Stomach (tissue), 9 donors: Measurements from ENCODE around the gene PITX2. TPM values are rescaled to one million over a fixed set of nuclear protein-coding genes. Genes with fewer than 3 reads are reported as not detected.

Experiments
- DNase-seq, 2 donors: peaks; one replicate each; pipeline versions ENCODE4 v3.0.0 to v3.0.0-alpha.2; 2013 to 2019
- H3K27ac ChIP-seq, 5 donors: fragments of 200-600 bp in 4 of 5; sonication (generic) in 4 of 5; one replicate each; pipeline ENCODE4 v1.5.1; 2013 to 2019; ENCODE audit warnings: mild to moderate bottlenecking in 1 of 5, moderate library complexity in 1 of 5
- H3K27me3 ChIP-seq, 3 donors: fragments of 200-600 bp; sonication (generic); one replicate each; pipeline ENCODE4 v1.5.1; 2017 to 2019; ENCODE audit warnings: mixed run types in 1 of 3
- H3K36me3 ChIP-seq, 4 donors: fragments of 200-600 bp; sonication (generic); 1 replicate in 3 of 4; 2 replicates in 1 of 4; pipeline ENCODE4 v1.5.1; 2016 to 2019
- H3K4me1 ChIP-seq, 4 donors: fragments of 200-600 bp; sonication (generic); one replicate each; pipeline ENCODE4 v1.5.1; 2016 to 2019
- H3K4me3 ChIP-seq, 4 donors: fragments of 200-600 bp; sonication (generic) in 3 of 4; one replicate each; pipeline ENCODE4 v1.5.1; 2016 to 2019; ENCODE audit warnings: mild to moderate bottlenecking in 1 of 4
- H3K9me3 ChIP-seq, 4 donors: fragments of 200-600 bp; sonication (generic); one replicate each; pipeline ENCODE4 v1.5.1; 2016 to 2019
- EP300 ChIP-seq: sonication (generic); formaldehyde crosslinking; IDR thresholded peaks from one replicate; pipeline ENCODE4 v1.6.1; 2017; ENCODE audit warnings: antibody characterized with exemption
- POLR2A ChIP-seq, 4 donors: fragments of 450-650 bp; IDR thresholded peaks; one replicate each; pipeline ENCODE4 v1.6.1; 2016; ENCODE audit warnings: antibody characterized with exemption in 4 of 4, control low read depth in 2 of 4, mild to moderate bottlenecking in 1 of 4, moderate library complexity in 1 of 4
- POLR2AphosphoS5 ChIP-seq, 3 donors: sonication (generic); formaldehyde crosslinking; IDR thresholded peaks; one replicate each; pipeline ENCODE4 v1.6.1; 2016; ENCODE audit warnings: antibody characterized with exemption in 3 of 3
- WGBS, 5 donors: extraction: QIAGEN DNeasy Blood & Tissue Kit in 3 of 5; methylation state at CpG; one replicate each; pipeline versions ENCODE4 v1.1.5 to v1.1.7; 2013 to 2018; 5-methylcytosine and 5-hydroxymethylcytosine counted together
- intact Hi-C: fragments of 100-400 bp; cut with DNase I; formaldehyde crosslinking; loops from one replicate; pipeline ENCODE4 v1.15.1; 2023; ENCODE audit warnings: low total_unique reads
- polyA plus RNA-seq, 3 donors: library from polyadenylated mRNA; stranded (reverse); fragments of 200-250 nt; gene quantifications; one replicate each; pipeline ENCODE4 v1.2.3, GENCODE V29; 2013
- total RNA-seq, 5 donors: library from RNA; depleted of rRNA; stranded (reverse); fragments of >200 nt; gene quantifications; one replicate each; pipeline versions ENCODE4 v1.1.0 to v1.2.3, GENCODE V29; 2014 to 2016
- TF ChIP-seq, protein P1 (sequence below), 7 experiments: fragments of 450-650 bp in 4 of 7; fragments of 200-600 bp in 3 of 7; sonication (generic) in 3 of 7; IDR thresholded peaks; one replicate each; pipeline ENCODE4 v1.5.1; 2016 to 2019; ENCODE audit warnings: antibody characterized with exemption in 7 of 7, control low read depth in 2 of 7, mild to moderate bottlenecking in 1 of 7
- donor health status: healthy with polysubstance abuse.
- donor health status: Bipolar disorder and iron deficiency.
- donor health status: healthy.

PITX2 gene
- total and polyA plus RNA-seq, 8 donors = 0.53 to 2.6 (median 1.1) TPM; not detected in 5

DNA sequence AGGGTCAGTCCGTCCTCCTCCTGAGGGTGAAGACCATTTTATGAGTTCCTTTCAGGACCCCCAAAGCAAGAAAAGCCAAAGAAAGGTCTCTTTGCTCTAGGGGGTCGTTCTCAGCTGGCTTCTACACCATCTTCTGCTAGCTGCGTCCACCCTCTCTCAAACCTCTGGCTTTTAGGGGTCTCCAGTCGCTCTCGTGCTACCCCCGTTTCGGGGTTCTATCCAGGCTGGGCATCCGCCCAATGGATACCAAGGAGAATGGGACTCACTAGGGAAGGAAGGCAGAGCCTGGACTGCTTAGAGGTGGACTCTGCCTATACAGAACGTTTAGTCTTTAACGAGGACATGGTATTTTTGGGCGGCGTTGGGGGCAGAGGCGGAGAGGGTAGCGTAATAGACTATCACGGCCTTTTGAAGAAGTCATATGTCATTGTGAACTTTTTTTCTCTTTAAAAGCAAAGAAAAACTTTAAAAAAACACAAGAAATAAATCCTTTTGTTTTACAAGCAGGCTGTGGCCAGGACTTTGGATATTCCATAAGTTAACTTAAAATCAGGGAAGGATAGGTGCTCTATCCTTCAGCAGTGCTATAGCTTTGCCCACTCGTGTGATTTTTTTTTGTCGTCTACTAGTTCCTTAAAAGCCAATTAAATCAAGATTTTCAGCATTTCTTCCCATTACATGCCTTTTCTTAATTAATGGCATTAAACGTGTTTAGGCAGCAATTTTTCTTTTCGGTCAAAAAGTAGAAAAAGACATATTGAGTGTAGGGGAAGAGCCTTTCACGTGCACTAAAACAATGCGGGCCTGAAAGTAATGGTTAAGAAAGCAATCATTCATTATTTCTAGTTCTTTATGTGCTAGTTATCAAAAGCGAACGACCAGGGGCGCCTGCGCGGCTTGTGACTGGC lies 7.2 kb upstream of the PITX2 start:
- intact Hi-C loops = loop anchor here (5.0 kb wide), 1 partner anchor 332 kb away; no protein-coding TSS in a partner anchor
- 11 to 14% (median 12%) methylated on average over 26 of the region's 26 CpGs for WGBS, 5 donors
- DNase-seq = no peak
- H3K27me3 ChIP-seq = peaks cover 31 to 100% (median 99%) of the 10 kb centered on the region in 3 donors
- H3K4me3 ChIP-seq = no peak overlapping the region
- TF ChIP-seq, protein P1, sequence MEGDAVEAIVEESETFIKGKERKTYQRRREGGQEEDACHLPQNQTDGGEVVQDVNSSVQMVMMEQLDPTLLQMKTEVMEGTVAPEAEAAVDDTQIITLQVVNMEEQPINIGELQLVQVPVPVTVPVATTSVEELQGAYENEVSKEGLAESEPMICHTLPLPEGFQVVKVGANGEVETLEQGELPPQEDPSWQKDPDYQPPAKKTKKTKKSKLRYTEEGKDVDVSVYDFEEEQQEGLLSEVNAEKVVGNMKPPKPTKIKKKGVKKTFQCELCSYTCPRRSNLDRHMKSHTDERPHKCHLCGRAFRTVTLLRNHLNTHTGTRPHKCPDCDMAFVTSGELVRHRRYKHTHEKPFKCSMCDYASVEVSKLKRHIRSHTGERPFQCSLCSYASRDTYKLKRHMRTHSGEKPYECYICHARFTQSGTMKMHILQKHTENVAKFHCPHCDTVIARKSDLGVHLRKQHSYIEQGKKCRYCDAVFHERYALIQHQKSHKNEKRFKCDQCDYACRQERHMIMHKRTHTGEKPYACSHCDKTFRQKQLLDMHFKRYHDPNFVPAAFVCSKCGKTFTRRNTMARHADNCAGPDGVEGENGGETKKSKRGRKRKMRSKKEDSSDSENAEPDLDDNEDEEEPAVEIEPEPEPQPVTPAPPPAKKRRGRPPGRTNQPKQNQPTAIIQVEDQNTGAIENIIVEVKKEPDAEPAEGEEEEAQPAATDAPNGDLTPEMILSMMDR (IDR thresholded peaks at IDR 0.05) = no peak
- TF ChIP-seq POLR2AphosphoS5 (IDR thresholded peaks at IDR 0.05) = no peak
- no peak for TF ChIP-seq EP300
- TF ChIP-seq POLR2A (IDR thresholded peaks at IDR 0.05) = no peak
- no peak overlapping the region for H3K27ac ChIP-seq
- H3K9me3 ChIP-seq = peaks cover 0 to 9% (median 0%) of the 10 kb centered on the region in 4 donors
- H3K4me1 ChIP-seq = peaks cover 16 to 48% (median 36%) of the 10 kb centered on the region in 4 donors
- no peaks in the 10 kb centered on the region for H3K36me3 ChIP-seq

DNA sequence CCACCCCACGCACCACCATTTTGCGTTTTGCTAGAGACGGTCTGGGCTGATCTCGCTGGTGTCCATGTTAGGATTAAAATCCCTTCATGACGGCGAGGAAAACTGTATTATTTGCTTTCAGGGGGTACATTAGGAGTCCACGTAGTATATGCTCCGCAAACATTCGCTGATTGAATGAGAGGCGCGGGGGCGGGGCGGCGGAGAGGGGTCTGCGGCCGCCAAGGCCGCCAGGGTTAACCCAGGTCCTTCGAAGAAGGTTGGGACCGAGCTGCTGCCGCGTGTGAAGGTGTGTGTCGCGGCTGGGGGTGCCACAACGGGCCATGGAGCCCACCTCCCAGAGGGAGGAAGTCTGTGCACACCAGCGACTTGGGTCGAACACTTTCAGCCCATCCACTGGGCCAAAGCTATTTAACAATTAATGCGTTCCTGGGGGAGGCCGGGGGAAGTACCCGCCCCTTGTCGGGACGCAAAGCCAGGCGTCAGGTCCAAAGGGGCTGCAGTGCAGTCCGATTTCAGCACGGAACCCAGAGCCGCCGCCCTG lies 6.4 kb upstream of the PITX2 start:
- H3K4me3 ChIP-seq = no peak overlapping the region

DNA sequence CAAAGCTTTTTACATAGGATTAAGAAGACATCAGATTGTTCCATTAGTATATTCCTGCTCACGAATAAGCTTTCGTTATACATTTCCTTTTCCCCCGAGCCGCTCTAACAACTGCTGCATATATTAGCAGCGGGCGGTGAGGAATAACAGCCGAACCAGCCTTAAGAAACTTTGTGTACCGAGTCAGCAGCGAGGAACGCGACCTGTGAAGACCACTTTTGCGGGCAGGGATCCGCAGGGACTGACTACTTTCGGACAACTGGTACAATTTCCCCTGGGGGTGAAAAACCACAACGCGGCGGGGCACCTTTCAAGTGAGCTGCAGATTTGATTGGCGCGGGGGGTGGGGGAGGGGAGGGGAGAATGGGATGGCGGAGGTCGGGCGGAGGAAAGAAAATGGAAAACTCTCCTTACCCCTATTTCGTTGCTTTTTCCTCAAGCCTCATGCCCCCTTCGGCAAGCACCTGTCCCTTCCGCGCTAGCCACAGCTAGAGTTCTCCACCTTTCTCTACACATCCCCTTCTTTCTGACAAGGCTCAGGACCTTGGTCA lies 5.9 kb upstream of the PITX2 start:
- Histone ChIP-seq H3K27me3 (peaks cover 25 to 100% (median 99%) of the 10 kb centered on the region in 3 donors), H3K4me1 (peaks cover 16 to 42% (median 30%) of the 10 kb centered on the region in 4 donors), H3K36me3 (no peaks in the 10 kb centered on the region), H3K9me3 (peaks cover 0 to 9% (median 0%) of the 10 kb centered on the region in 4 donors), H3K27ac (no peak overlapping the region), H3K4me3 (no peak overlapping the region)
- 7 to 15% (median 10%) methylated on average over 26 of the region's 26 CpGs for WGBS, 5 donors
- TF ChIP-seq POLR2AphosphoS5 (IDR thresholded peaks at IDR 0.05) (no peak), EP300 (no peak), POLR2A (IDR thresholded peaks at IDR 0.05) (no peak)
- TF ChIP-seq, protein P1 (IDR thresholded peaks at IDR 0.05) = no peak
- no peak for DNase-seq
- intact Hi-C loops = no loop called here

More for the DNA sequence above, 6.4 kb upstream of the PITX2 start:
- peaks cover 16 to 48% (median 35%) of the 10 kb centered on the region in 4 donors for H3K4me1 ChIP-seq
- no peak overlapping the region for H3K27ac ChIP-seq
- peaks cover 30 to 100% (median 99%) of the 10 kb centered on the region in 3 donors for H3K27me3 ChIP-seq
- intact Hi-C loops = no loop called here
- TF ChIP-seq, protein P1 (IDR thresholded peaks at IDR 0.05) = no peak
- no peak for TF ChIP-seq POLR2A (IDR thresholded peaks at IDR 0.05)
- no peak for TF ChIP-seq POLR2AphosphoS5 (IDR thresholded peaks at IDR 0.05)
- WGBS, 5 donors = 4 to 11% (median 9%) methylated on average over 16 to 36 of the region's 36 CpGs
- H3K9me3 ChIP-seq = peaks cover 0 to 9% (median 0%) of the 10 kb centered on the region in 4 donors
- H3K36me3 ChIP-seq = no peaks in the 10 kb centered on the region
- DNase-seq = no peak

DNA sequence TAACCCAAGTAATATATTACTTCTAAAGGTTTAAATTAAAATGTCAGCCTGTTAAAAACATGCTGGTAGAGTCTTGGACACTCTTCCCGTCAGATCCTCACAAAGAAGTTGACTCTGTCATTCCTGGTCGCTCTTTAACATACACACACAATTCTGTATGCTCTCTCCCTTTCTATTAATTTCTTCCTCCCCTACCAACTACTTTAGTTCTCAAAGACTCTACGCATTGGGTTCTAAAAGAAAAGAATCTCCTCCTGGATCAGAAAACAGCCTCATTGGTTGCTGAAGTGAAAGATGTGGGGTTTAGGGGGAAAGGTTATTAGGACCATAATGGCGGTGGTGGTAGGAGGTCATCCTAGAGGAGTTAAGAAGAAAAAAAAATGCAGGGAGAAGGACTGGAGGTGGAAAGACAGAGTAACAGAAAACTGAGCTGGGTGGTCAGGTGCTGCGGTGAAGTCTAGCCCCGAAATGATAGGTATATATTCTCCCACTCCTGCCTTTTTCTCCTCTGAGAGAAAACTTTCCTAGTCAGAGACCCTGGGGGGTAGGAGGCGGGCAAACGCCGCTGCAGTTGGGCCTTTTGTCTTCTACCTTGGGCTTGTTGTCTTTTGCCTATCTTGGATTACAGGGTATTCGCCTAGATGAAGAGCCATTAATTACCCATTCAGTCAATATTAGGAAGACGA lies 5.2 kb upstream of the PITX2 start:
- H3K27me3 ChIP-seq = peaks cover 20 to 100% (median 99%) of the 10 kb centered on the region in 3 donors
- intact Hi-C loops = no loop called here
- peaks cover 16 to 40% (median 31%) of the 10 kb centered on the region in 4 donors for H3K4me1 ChIP-seq
- no peaks in the 10 kb centered on the region for H3K36me3 ChIP-seq
- H3K27ac ChIP-seq = no peak overlapping the region
- H3K4me3 ChIP-seq = no peak overlapping the region
- TF ChIP-seq EP300 = no peak
- TF ChIP-seq, protein P1 (IDR thresholded peaks at IDR 0.05) = no peak
- no peak for TF ChIP-seq POLR2A (IDR thresholded peaks at IDR 0.05)
- no peak for TF ChIP-seq POLR2AphosphoS5 (IDR thresholded peaks at IDR 0.05)
- peaks cover 0 to 9% (median 1%) of the 10 kb centered on the region in 4 donors for H3K9me3 ChIP-seq
- no peak for DNase-seq
- 13 to 22% (median 15%) methylated on average over 11 of the region's 11 CpGs for WGBS, 5 donors
